HG03469 (cell line): Measurements from ENCODE around the gene CYFIP2.
"Not testable (repeated sequence)": the region's sequence is repeated elsewhere in the genome, so short reads cannot be mapped to it uniquely, and the experiment has no call there.

Experiments
- ATAC-seq: cut with Tn5 transposase; IDR thresholded peaks from one replicate; pipeline ENCODE4 v1.9.1; 2021; ENCODE audit warnings: mild to moderate bottlenecking, moderate library complexity, moderate number of reproducible peaks; ENCODE audit not compliant: unreplicated experiment

The CYFIP2 gene

GRCh38 chr5:157265714-157266285, at the start of gene CYFIP2:
Gene CYFIP2, plus strand, starts transcription at chr5:157266123. Its CDS starts 19,239 bp downstream, at chr5:157285362.
- peak; percentile 66 for ATAC-seq

DNA sequence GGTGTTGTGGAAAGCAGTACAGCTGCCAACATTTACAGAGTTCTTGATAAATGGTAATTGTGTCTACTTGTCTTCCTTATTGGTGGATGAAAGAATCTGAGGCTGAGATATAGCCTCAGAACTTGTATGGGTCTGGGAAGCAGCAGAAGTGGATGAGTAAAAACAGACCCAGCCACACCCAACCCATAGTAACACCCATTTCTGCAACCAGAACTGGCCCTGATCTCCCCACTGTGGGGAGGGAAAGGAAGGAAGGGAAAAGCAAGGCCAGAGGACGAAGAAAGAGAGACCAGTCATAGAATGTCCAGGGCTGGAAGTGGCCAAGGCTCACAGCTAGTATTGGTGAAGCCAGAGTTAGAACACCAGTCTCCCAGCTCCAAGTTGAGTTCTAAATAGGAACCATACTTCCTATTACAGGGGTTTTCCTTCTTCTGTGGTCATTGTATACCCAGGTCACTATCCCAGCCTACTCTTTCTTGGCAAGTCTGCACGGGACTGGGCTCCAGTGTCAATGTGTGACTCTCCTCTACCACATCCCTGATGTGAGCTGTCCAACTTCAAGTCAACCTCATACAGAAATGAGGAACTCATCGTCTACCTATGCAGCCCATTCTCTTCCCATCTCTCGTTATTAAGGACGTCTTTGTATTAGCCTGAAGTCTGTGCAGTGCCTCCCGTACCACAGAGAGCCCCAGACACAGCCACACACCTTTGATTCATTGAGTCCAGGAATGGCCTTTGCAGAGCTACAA, 49.4 kb upstream of the CYFIP2 start:
- no peak for ATAC-seq

DNA sequence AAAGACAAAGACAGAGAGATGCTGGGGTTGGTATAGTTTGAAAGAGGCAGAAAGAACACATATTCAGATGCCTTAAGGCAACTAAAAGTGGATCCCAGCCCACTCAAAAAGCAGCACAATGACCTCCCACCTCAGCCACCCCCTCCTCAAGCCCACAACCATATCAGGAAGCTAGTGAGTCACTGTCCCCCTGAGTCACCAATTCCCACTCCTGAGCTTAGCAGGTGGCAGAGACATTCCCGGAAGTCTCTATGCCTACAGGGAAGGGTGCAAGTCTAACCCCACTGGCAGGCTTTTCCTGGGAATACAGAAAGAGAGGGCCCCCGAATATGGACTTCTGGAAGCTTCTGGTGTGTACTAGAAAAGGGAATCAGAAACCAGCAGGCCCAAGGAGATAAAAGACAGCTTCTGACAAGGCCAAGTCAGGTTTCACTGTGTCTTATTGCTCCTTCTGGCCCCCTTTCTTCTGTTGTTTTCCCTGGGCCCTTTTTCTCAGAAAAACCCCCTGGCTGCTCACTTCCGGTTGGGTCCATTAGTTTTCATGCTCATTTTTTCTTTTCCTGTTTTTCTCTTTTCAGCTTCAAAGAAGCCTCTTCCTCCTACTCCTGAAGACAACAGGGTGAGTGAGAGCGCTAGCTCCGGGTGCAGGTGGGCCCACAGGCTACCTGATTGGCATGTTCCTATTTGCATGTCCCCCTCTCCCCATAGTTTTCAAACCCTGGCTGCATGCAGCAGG, 48.5 kb upstream of the CYFIP2 start:
- ATAC-seq = no peak

DNA sequence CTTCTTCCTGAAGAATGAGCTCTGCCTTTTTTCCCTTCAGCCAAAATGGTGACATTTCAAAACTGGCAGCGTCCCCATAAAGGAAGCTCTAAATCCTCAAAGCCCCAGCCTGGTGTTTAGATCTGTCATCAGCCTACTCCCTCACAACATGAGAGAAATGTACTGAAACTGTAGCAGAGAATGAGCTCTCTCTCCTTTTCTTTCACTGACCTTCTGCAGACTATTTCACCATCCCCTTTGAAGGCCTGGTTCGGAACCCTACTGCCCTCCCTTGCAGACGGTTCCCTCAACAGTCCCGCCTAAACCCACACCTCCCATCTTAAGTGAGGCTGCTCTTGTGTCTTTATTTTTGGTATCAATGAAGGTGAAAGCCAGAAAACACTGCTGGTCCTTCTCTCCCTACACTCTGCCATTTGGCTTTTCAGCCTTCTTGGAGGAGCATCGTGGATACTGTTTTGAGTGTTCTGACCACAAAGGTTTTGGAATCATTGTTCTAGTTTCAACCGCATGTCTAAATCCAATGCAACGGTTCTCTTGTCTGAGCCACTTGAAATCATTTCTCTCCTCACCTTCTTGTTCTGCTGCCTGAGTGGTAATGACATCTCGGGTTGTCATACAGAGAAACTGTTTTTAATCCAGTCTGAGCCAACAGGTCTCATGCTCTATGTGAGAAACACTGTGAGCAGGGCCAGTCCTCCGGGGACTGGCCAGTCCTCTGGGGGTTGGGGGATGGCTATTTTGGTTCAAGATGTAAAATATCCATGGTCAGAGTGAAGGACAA, 46.2 kb upstream of the CYFIP2 start:
- peak; percentile 37 for ATAC-seq

DNA sequence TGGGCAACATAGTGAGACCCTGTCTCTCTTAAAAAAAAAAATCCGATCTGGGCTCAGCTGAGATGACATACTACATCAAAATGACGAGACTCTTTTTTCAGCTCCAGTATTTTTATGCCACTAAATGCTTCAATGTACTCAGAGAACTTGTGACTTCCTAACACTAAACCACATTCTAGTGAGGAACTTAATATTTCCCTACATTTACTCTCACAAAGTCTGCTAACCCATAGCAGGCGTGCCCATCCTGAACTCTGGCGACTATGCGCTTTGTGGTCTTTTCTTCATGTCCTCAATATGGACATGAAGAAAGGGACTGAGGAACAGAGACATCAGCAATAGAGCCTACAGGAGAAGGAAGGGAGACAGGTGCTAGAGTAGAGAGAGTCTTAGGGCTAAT, 44.0 kb upstream of the CYFIP2 start:
- no peak for ATAC-seq

- ATAC-seq = peak; percentile 25
Measured at GRCh38 chr5:157222506-157223230, 43.3 kb upstream of the CYFIP2 start.

- ATAC-seq = no peak
Measured at GRCh38 chr5:157225469-157226422, 40.2 kb upstream of the CYFIP2 start.

DNA sequence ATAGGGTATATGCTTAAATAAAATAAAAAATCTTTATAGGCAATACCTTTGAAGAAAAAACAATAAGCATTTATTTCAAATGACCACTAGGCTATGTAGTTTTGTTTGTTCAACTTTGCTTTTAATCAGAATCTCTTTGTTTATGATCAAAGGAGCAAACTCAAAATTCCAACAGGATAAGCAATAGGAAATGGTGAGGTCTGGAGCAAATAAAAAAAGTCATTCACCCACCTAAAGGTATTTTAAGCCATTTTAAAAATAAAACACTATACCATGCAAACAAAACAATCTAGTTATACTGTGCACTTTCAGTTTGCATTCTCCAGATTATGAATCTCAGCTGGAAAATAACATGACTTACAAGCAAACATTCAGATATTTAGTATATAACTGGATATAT, 35.3 kb upstream of the CYFIP2 start:
- no peak for ATAC-seq

DNA sequence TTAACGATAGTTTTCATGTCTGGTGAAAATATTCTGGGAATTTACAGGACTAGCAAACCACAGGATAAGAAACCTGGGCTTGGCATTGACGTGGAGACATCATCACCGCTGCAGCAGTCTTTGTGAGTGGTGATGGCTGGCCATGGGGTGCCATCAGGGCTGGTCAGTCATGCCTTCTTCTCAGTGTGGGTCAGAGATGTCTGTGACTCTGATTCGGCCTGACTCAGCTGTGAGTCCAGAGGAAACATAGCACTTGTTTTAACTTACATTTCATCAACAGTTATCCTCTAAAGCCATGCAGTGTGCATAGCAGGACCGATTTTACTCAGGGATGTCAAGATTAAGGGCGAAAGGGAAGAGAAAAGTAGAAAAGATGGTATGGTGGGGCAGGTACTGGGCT, 33.2 kb upstream of the CYFIP2 start:
- ATAC-seq = no peak

GRCh38 chr5:157233515-157233914, 32.4 kb upstream of the CYFIP2 start:
- no peak for ATAC-seq

DNA sequence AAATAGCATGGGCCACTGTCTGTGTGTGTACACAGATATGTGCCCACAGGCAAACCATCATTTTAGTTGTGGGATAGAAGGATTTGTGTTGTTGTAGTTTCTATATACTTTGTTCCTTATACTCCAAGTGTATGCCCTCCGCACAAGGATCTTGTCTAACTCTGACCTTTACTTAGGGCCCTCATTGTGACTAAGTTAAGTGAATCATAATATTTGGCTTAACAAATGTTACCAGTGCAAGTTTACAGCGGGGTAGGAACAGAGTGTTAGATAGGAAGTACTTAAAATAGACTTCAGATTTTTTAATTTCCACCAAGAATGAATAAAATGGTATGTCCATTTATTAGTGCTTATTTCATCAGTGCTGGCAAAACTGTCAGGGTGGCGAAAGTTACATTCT, 29.5 kb upstream of the CYFIP2 start:
- ATAC-seq = no peak

DNA sequence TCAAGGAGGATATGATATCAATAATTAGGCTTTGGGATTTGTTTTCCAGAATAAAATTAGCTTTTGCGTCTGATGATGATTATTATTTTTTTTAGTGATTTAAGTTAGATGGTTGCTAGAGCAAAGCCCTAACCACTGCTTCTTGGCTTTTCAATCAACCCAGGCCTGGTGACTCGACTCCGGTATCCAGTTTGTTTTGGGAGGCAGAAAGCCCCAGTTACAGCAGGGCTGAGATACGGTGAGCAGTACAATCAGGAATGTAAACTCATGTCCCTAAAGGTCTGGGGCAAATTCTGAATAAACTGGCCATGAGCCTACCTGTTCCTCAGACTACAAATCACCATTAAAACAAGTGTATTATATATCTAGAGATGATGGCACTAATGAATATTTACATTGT, 24.4 kb upstream of the CYFIP2 start:
- no peak for ATAC-seq

GRCh38 chr5:157244704-157245103, 21.2 kb upstream of the CYFIP2 start:
- not testable (repeated sequence) for ATAC-seq

- ATAC-seq = no peak
Measured at GRCh38 chr5:157245476-157245875, 20.4 kb upstream of the CYFIP2 start.

- ATAC-seq = no peak
Measured at GRCh38 chr5:157245886-157246285, 20.0 kb upstream of the CYFIP2 start.

GRCh38 chr5:157247267-157247666, 18.7 kb upstream of the CYFIP2 start:
- ATAC-seq = no peak

DNA sequence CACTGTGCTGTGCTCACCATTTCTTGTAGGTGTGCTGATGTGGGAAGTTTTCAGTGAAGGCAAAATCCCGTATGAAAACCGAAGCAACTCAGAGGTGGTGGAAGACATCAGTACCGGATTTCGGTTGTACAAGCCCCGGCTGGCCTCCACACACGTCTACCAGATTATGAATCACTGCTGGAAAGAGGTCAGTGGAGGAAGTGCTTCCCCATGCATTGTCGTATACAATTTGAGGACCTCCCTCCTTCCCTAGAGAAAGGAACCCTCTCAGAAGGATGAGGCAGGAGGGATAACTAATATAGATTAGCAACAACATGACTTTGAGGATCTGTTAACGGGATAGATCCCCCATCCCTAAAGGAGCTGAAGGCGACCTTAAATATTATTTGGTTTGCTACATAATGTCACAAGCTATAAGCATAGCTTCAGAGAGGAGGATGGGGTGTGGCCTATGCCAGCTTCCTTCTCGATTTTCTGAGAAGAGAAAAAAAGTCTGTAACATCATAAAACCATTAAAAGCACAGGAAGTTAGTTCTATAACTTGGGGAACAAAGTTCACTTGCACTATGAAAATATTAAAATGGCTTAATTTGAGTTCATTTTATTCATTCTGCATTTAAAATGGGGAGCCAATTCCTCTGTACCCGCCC, 17.0 kb upstream of the CYFIP2 start:
- no peak for ATAC-seq

DNA sequence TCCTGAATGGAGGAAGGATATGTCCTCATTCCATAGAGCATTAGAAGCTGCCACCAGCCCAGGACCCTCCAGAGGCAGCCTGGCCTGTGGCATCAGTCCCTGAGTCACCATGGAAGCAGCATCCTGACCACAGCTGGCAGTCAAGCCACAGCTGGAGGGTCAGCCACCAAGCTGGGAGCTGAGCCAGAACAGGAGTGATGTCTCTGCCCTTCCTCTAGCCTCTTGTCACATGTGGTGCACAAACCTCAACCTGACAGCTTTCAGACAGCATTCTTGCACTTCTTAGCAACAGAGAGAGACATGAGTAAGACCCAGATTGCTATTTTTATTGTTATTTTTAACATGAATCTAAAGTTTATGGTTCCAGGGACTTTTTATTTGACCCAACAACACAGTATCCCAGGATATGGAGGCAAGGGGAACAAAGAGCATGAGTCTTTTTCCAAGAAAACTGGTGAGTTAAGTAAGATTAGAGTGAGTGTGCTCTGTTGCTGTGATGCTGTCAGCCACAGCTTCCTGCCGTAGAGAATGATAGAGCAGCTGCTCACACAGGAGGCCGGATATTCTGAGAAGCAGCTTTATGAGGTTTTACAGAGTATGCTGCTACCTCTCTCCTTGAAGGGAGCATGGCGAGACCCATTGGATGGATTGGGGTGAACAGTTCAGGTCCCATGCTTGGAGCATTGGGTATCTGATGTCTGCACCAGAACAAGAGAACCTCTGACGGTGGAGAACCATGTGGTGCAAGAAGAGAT, 13.0 kb upstream of the CYFIP2 start:
- peak; percentile 92 for ATAC-seq
